Pancreas (tissue), 10 donors: ENCODE results near the gene B4GALNT3. TPM values are rescaled to one million over a fixed set of nuclear protein-coding genes. Genes with fewer than 3 reads are reported as not detected.

Source experiments
- ATAC-seq, 4 donors: fragments of 200-7000 bp; cut with Tn5 transposase; one replicate each; pipeline versions ENCODE4 v1.8.0 to v1.9.1; 2020; ENCODE audit warnings: mild to moderate bottlenecking in 4 of 4, moderate library complexity in 4 of 4
- DNase-seq, 6 donors: peaks; one replicate each; pipeline ENCODE4 v3.0.0-alpha.2; 2020
- FAIRE-seq: peaks from 2 replicates; lab custom pipeline; 2012; peaks lifted over from hg19 to GRCh38; lab: Jason Lieb, UNC
- H3K27ac ChIP-seq, 4 donors: fragments of 200-600 bp; sonication (generic); 1 replicate in 3 of 4; 2 replicates in 1 of 4; pipeline versions ENCODE4 v1.5.0 to v1.8.0; 2020
- H3K27me3 ChIP-seq, 4 donors: fragments of 200-600 bp; one replicate each; pipeline ENCODE4 v1.8.0; 2021
- H3K36me3 ChIP-seq, 3 donors: fragments of 200-600 bp; sonication (generic) in 1 of 3; one replicate each; pipeline versions ENCODE4 v1.5.0 to v1.8.0; 2020 to 2021
- H3K4me1 ChIP-seq, 3 donors: fragments of 200-600 bp; one replicate each; pipeline ENCODE4 v1.8.0; 2021
- H3K4me3 ChIP-seq, 4 donors: fragments of 200-600 bp; sonication (generic) in 2 of 4; one replicate each; pipeline versions ENCODE4 v1.5.0 to v1.8.0; 2020 to 2021
- H3K9me3 ChIP-seq, 4 donors: fragments of 200-600 bp; one replicate each; pipeline ENCODE4 v1.8.0; 2021
- CTCF ChIP-seq, 4 donors: fragments of 200-600 bp; sonication (generic) in 3 of 4; IDR thresholded peaks; one replicate each; pipeline versions ENCODE4 v1.5.0 to v1.8.0; 2021; ENCODE audit warnings: antibody characterized with exemption in 4 of 4
- WGBS, 2 donors: extraction: QIAGEN DNeasy Blood & Tissue Kit; methylation state at CpG; one replicate each; pipeline ENCODE4 v1.1.7; 2013; 5-methylcytosine and 5-hydroxymethylcytosine counted together
- intact Hi-C, 3 donors: fragments of 100-400 bp; cut with DNase I; formaldehyde crosslinking; loops; one replicate each; pipeline versions ENCODE4 v1.11.1 to v1.14.2; 2022
- polyA plus RNA-seq, 2 donors: library from polyadenylated mRNA; stranded (reverse); fragments of 200-250 nt; gene quantifications; one replicate each; pipeline ENCODE4 v1.2.3, GENCODE V29; 2013
- total RNA-seq, 6 donors: library from RNA; stranded (reverse); fragmentation: NEBNext Ultra II Directional in 4 of 6; extraction: Animal tissue kit (Norgen Biotek cat#: 25700) in 4 of 6; gene quantifications; one replicate each; pipeline versions ENCODE4 v1.2.1 to v1.2.4, GENCODE V29; 2021 to 2023
- donor health status: healthy with polysubstance abuse.
- donor health status: DM: no; HTN: no; CAD: no; lungs with moderate emphysema.
- donor health status: DM: no; HTN: no; CAD: no.
- donor health status: control.
- donor health status: control.
- donor health status: Bipolar disorder and iron deficiency.
- donor health status: DM: yes; HTN: yes; CAD: no.
- donor health status: DM: no; HTN: no; CAD: no.
- donor health status: DM: no; HTN: no; CAD: no.
- donor health status: DM: yes; HTN: yes; CAD: no.

B4GALNT3 gene
- total and polyA plus RNA-seq, 8 donors = 3.8 to 19.5 (median 7.7) TPM

GRCh38 chr12:460261-461230 lies 807 bp downstream of the B4GALNT3 start:
- Histone ChIP-seq H3K36me3 (no peaks in the 10 kb centered on the region), H3K9me3 (no peaks in the 10 kb centered on the region), H3K27me3 (no peaks in the 10 kb centered on the region), H3K4me1 (peaks cover 0 to 9% (median 0%) of the 10 kb centered on the region in 3 donors), H3K27ac (no peak overlapping the region), H3K4me3 (peak overlapping the region; percentile 35 to 68 (median 58))
- FAIRE-seq (no peak), DNase-seq (peak; percentile 24 to 86 (median 45)), ATAC-seq (peak; percentile 7 to 42 (median 22))
- WGBS, 2 donors = 9 to 12% methylated on average over 83 to 109 of the region's 109 CpGs
- intact Hi-C loops = no loop called here
- no peak for TF ChIP-seq CTCF (IDR thresholded peaks at IDR 0.05)

GRCh38 chr12:461425-461824 lies 1.7 kb downstream of the B4GALNT3 start:
- TF ChIP-seq CTCF (IDR thresholded peaks at IDR 0.05) = no peak
- intact Hi-C loops = no loop called here
- Histone ChIP-seq H3K27ac (no peak overlapping the region), H3K27me3 (no peaks in the 10 kb centered on the region), H3K4me3 (no peak overlapping the region), H3K9me3 (no peaks in the 10 kb centered on the region), H3K36me3 (no peaks in the 10 kb centered on the region), H3K4me1 (peaks cover 0 to 9% (median 0%) of the 10 kb centered on the region in 3 donors)
- 81 to 83% methylated on average over 13 of the region's 13 CpGs for WGBS, 2 donors
- ATAC-seq (no peak), DNase-seq (no peak), FAIRE-seq (no peak)

GRCh38 chr12:462936-463705 lies 3.4 kb downstream of the B4GALNT3 start:
- no peak for TF ChIP-seq CTCF (IDR thresholded peaks at IDR 0.05)
- DNase-seq = peak in 1 of 6 donors; percentile 25
- Histone ChIP-seq H3K36me3 (no peaks in the 10 kb centered on the region), H3K4me1 (peaks cover 0 to 9% (median 0%) of the 10 kb centered on the region in 3 donors), H3K9me3 (no peaks in the 10 kb centered on the region), H3K4me3 (no peak overlapping the region), H3K27me3 (no peaks in the 10 kb centered on the region), H3K27ac (peak overlapping the region in 1 of 4 donors; percentile 1)
- ATAC-seq = no peak
- FAIRE-seq = no peak
- 40 to 44% methylated on average over 6 of the region's 6 CpGs for WGBS, 2 donors
- intact Hi-C loops = no loop called here

GRCh38 chr12:464484-465267 lies 4.9 kb downstream of the B4GALNT3 start:
- no peaks in the 10 kb centered on the region for H3K27me3 ChIP-seq
- ATAC-seq = peak; percentile 29 to 63 (median 40)
- H3K9me3 ChIP-seq = no peaks in the 10 kb centered on the region
- intact Hi-C loops = no loop called here
- 51 to 54% methylated on average over 16 of the region's 16 CpGs for WGBS, 2 donors
- no peak overlapping the region for H3K4me3 ChIP-seq
- no peak for TF ChIP-seq CTCF (IDR thresholded peaks at IDR 0.05)
- DNase-seq = peak in 1 of 6 donors; percentile 18
- peaks cover 0 to 4% (median 0%) of the 10 kb centered on the region in 3 donors for H3K4me1 ChIP-seq
- no peak for FAIRE-seq
- H3K36me3 ChIP-seq = no peaks in the 10 kb centered on the region
- H3K27ac ChIP-seq = no peak overlapping the region
